ENCODE data around the gene EDN1.

The EDN1 gene

GRCh38 chr6:12245360-12245759 lies 44.8 kb upstream of the EDN1 start:
- TF ChIP-seq GABPA (IDR thresholded peaks at IDR 0.05; ENCODE audit: low read depth) (no peak), POLR2AphosphoS5 (IDR thresholded peaks at IDR 0.05; ENCODE audit: low read depth) (no peak), SPI1 (IDR thresholded peaks at IDR 0.05; ENCODE audit: borderline replicate concordance, low read depth) (no peak), REST (IDR thresholded peaks at IDR 0.05; ENCODE audit: insufficient replicate concordance, low read depth) (no peak)
- TF ChIP-seq, protein P1, sequence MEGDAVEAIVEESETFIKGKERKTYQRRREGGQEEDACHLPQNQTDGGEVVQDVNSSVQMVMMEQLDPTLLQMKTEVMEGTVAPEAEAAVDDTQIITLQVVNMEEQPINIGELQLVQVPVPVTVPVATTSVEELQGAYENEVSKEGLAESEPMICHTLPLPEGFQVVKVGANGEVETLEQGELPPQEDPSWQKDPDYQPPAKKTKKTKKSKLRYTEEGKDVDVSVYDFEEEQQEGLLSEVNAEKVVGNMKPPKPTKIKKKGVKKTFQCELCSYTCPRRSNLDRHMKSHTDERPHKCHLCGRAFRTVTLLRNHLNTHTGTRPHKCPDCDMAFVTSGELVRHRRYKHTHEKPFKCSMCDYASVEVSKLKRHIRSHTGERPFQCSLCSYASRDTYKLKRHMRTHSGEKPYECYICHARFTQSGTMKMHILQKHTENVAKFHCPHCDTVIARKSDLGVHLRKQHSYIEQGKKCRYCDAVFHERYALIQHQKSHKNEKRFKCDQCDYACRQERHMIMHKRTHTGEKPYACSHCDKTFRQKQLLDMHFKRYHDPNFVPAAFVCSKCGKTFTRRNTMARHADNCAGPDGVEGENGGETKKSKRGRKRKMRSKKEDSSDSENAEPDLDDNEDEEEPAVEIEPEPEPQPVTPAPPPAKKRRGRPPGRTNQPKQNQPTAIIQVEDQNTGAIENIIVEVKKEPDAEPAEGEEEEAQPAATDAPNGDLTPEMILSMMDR (IDR thresholded peaks at IDR 0.05; ENCODE audit: insufficient read depth, low read length), result no peak
- DNase-seq (ENCODE audit: low read depth in 1 of 2, low spot score in 1 of 2), result no peak
- Histone ChIP-seq H3K27me3 (ENCODE audit: insufficient read depth, poor library complexity, severe bottlenecking) (no peaks in the 10 kb centered on the region), H3K27ac (replicated peaks) (no peak overlapping the region), H3K4me3 (replicated peaks; ENCODE audit: insufficient read depth, low read length) (no peak overlapping the region)

GRCh38 chr6:12245763-12246718 lies 44.1 kb upstream of the EDN1 start:
- no peaks in the 10 kb centered on the region for H3K27me3 ChIP-seq (ENCODE audit: insufficient read depth, poor library complexity, severe bottlenecking)
- no peak overlapping the region for H3K27ac ChIP-seq (replicated peaks)
- no peak for DNase-seq (ENCODE audit: low read depth in 1 of 2, low spot score in 1 of 2)
- H3K4me3 ChIP-seq (replicated peaks; ENCODE audit: insufficient read depth, low read length), result no peak overlapping the region
- no peak for TF ChIP-seq SPI1 (IDR thresholded peaks at IDR 0.05; ENCODE audit: borderline replicate concordance, low read depth)
- TF ChIP-seq GABPA (IDR thresholded peaks at IDR 0.05; ENCODE audit: low read depth), result no peak
- TF ChIP-seq, protein P1 (IDR thresholded peaks at IDR 0.05; ENCODE audit: insufficient read depth, low read length), result no peak
- TF ChIP-seq POLR2AphosphoS5 (IDR thresholded peaks at IDR 0.05; ENCODE audit: low read depth), result no peak
- no peak for TF ChIP-seq REST (IDR thresholded peaks at IDR 0.05; ENCODE audit: insufficient replicate concordance, low read depth)

- TF ChIP-seq POLR2AphosphoS5 (IDR thresholded peaks at IDR 0.05; ENCODE audit: low read depth), result no peak
- no peak for TF ChIP-seq SPI1 (IDR thresholded peaks at IDR 0.05; ENCODE audit: borderline replicate concordance, low read depth)
- TF ChIP-seq, protein P1 (IDR thresholded peaks at IDR 0.05; ENCODE audit: insufficient read depth, low read length), result no peak
- TF ChIP-seq REST (IDR thresholded peaks at IDR 0.05; ENCODE audit: insufficient replicate concordance, low read depth), result no peak
- no peak for TF ChIP-seq GABPA (IDR thresholded peaks at IDR 0.05; ENCODE audit: low read depth)
- Histone ChIP-seq H3K27ac (replicated peaks) (no peak overlapping the region), H3K27me3 (ENCODE audit: insufficient read depth, poor library complexity, severe bottlenecking) (no peaks in the 10 kb centered on the region), H3K4me3 (replicated peaks; ENCODE audit: insufficient read depth, low read length) (no peak overlapping the region)
- DNase-seq (ENCODE audit: low read depth in 1 of 2, low spot score in 1 of 2), result no peak
Measured at GRCh38 chr6:12246900-12247299, 43.3 kb upstream of the EDN1 start.

Data from HL-60 (cell line).